ENCODE measurements around the gene SLTM.

GRCh38 chr15:58983261-58983660 lies 49.8 kb upstream of the SLTM start:
- TF ChIP-seq CTCF (IDR thresholded peaks at IDR 0.05), result no peak
- TF ChIP-seq EP300 (IDR thresholded peaks at IDR 0.05), result no peak
- TF ChIP-seq POLR2A (IDR thresholded peaks at IDR 0.05), result no peak
- no peak for TF ChIP-seq POLR2AphosphoS5 (IDR thresholded peaks at IDR 0.05)

Measured in sigmoid colon (tissue), 4 donors.